ENCODE measurements around the gene ZNF462.

DNA sequence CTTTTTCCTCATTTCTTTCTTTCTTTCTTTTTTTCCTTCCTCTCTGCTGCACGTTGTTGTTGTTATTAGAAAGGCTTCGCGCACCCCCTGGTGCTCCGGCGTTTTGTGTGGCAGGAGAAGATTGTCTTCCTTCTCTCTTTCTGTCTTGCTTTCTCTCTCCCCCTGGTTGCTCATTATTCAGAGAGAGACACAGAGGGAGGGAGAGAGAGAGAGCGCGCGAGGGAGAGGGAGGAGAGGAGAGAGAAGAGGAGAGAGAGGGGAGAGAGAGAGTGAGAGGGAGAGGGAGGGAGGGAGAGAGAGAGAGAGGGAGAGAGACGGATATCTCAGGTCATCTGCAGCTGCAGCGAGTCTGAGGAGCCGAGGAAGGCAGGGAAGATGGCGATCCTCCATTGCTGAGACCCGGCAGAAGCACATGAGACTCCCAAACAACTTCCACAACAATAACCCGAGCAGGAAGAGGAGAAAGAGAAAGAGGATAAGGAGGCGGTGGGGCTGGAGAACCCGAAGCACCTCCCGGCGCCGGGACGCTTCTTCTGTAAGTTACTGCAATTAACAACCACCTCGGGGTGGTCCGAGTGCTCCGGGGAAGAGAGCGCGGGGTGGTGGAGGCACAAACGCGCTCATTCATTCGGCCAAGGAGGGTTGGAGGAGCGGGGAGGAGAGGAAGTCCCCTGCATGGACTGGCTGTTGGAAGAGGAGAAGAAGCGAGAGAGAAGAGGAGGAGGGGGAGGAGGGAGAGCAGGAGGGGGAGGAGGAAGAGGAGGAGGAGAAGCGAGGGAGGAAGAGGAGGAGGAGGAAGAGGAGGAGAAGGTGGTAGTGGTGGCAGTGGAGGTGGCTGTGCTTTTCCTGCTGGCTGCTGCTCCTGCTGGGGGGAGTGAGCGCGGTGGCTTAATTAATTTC, at the start of gene ZNF462:
- TF ChIP-seq, protein P1, sequence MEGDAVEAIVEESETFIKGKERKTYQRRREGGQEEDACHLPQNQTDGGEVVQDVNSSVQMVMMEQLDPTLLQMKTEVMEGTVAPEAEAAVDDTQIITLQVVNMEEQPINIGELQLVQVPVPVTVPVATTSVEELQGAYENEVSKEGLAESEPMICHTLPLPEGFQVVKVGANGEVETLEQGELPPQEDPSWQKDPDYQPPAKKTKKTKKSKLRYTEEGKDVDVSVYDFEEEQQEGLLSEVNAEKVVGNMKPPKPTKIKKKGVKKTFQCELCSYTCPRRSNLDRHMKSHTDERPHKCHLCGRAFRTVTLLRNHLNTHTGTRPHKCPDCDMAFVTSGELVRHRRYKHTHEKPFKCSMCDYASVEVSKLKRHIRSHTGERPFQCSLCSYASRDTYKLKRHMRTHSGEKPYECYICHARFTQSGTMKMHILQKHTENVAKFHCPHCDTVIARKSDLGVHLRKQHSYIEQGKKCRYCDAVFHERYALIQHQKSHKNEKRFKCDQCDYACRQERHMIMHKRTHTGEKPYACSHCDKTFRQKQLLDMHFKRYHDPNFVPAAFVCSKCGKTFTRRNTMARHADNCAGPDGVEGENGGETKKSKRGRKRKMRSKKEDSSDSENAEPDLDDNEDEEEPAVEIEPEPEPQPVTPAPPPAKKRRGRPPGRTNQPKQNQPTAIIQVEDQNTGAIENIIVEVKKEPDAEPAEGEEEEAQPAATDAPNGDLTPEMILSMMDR (IDR thresholded peaks at IDR 0.05) = peak in 2 of 3 donors; percentile 93 to 100
- peak; percentile 35 for TF ChIP-seq POLR2A (IDR thresholded peaks at IDR 0.05)
- TF ChIP-seq EP300 (IDR thresholded peaks at IDR 0.05) = no peak
